Left lung (tissue), 10 donors: Measurements from ENCODE around the gene VAC14. TPM values are rescaled to one million over a fixed set of nuclear protein-coding genes. Genes with fewer than 3 reads are reported as not detected.

Experiments used
- ATAC-seq: fragments of 200-7000 bp; cut with Tn5 transposase; one replicate; pipeline ENCODE4 v1.9.1; 2020; ENCODE audit warnings: moderate library complexity
- DNase-seq, 4 donors: peaks; one replicate each; pipeline ENCODE4 v3.0.0-alpha.2; 2013 to 2020
- H3K27ac ChIP-seq, 2 donors: fragments of 200-600 bp; sonication (generic) in 1 of 2; one replicate each; pipeline versions ENCODE4 v1.5.0 to v1.8.0; 2020 to 2021
- H3K27me3 ChIP-seq, 2 donors: fragments of 200-600 bp; sonication (generic) in 1 of 2; one replicate each; pipeline versions ENCODE4 v1.5.0 to v1.8.0; 2020 to 2021
- H3K36me3 ChIP-seq, 2 donors: fragments of 200-600 bp; sonication (generic) in 1 of 2; one replicate each; pipeline versions ENCODE4 v1.5.0 to v1.8.0; 2020 to 2021
- H3K4me1 ChIP-seq, 2 donors: fragments of 200-600 bp; one replicate each; pipeline ENCODE4 v1.8.0; 2021
- H3K4me3 ChIP-seq, 2 donors: fragments of 200-600 bp; sonication (generic) in 1 of 2; one replicate each; pipeline versions ENCODE4 v1.5.0 to v1.8.0; 2020 to 2021; ENCODE audit warnings: mild to moderate bottlenecking in 1 of 2
- H3K9me3 ChIP-seq, 2 donors: fragments of 200-600 bp; sonication (generic) in 1 of 2; one replicate each; pipeline versions ENCODE4 v1.5.0 to v1.8.0; 2020 to 2021
- intact Hi-C, 2 donors: fragments of 100-400 bp; cut with DNase I; formaldehyde crosslinking; loops; one replicate each; pipeline versions ENCODE4 v1.11.2 to v1.14.2; 2022
- polyA plus RNA-seq, 6 donors: library from polyadenylated mRNA; unstranded; fragments of 120-200 nt; gene quantifications; one replicate each; pipeline ENCODE4 v1.2.1, GENCODE V29; 2013; ENCODE audit not compliant: insufficient read length in 6 of 6
- total RNA-seq, 2 donors: library from RNA; stranded (reverse); fragmentation: NEBNext Ultra II Directional; extraction: Animal tissue kit (Norgen Biotek cat#: 25700); gene quantifications; one replicate each; pipeline ENCODE4 v1.2.1, GENCODE V29; 2021
- TF ChIP-seq, protein P1 (sequence below), 2 donors: fragments of 200-600 bp; sonication (generic) in 1 of 2; IDR thresholded peaks; one replicate each; pipeline versions ENCODE4 v1.5.0 to v1.8.0; 2021; ENCODE audit warnings: antibody characterized with exemption in 2 of 2
- donor health status: DM: no; HTN: yes; CAD: no.
- donor health status: DM: no; HTN: no; CAD: no.

The VAC14 gene
- total and polyA plus RNA-seq, 8 donors = 22.2 to 53.2 (median 29.2) TPM

DNA sequence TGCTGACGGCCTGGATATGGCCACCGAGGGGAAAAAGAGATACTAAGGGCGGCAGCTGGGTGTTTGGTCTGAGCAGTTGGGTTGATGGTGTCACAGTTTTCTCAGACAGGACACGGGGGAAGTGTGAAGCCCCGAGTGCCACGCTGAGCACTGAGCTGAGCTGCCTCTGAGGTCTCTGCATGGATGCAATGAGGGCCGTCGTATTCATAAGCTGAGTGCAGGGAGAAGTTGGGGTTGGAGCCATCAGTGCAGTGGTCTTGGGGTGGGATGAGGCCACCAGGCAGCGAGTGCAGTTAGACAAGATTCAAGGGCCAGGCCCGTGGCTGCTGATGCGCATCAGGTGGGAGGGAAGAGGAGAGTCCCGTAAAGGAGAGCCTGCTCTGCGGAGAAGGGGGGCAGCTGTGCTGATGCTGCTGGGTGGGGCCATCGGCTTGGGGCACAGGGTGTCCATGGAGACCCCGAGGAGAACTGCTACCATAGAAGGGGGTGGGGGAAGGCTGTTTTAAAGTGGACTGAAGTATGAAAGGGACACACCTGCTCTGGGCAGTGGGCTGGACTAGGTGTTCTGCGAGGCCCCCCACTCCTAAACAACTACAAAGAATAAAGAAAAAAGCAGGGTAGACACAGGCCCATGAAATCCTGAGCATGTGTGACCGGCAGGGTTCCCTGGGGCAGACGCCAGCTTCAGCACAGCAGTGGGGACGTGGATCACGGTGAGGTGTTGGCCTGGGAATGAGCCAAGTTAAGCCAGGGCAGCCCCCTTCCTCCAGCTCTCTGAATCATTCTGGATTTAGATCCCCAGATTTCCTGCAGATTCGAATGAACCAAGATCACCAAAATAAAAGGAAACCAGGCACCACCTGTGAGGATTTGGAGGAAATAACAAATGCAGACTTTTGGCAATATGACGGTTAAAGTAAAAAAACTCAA is 134.9 kb downstream of the VAC14 start:
- TF ChIP-seq, protein P1, sequence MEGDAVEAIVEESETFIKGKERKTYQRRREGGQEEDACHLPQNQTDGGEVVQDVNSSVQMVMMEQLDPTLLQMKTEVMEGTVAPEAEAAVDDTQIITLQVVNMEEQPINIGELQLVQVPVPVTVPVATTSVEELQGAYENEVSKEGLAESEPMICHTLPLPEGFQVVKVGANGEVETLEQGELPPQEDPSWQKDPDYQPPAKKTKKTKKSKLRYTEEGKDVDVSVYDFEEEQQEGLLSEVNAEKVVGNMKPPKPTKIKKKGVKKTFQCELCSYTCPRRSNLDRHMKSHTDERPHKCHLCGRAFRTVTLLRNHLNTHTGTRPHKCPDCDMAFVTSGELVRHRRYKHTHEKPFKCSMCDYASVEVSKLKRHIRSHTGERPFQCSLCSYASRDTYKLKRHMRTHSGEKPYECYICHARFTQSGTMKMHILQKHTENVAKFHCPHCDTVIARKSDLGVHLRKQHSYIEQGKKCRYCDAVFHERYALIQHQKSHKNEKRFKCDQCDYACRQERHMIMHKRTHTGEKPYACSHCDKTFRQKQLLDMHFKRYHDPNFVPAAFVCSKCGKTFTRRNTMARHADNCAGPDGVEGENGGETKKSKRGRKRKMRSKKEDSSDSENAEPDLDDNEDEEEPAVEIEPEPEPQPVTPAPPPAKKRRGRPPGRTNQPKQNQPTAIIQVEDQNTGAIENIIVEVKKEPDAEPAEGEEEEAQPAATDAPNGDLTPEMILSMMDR (IDR thresholded peaks at IDR 0.05) = no peak
- no peak for ATAC-seq
- H3K4me1 ChIP-seq = no peaks in the 10 kb centered on the region

DNA sequence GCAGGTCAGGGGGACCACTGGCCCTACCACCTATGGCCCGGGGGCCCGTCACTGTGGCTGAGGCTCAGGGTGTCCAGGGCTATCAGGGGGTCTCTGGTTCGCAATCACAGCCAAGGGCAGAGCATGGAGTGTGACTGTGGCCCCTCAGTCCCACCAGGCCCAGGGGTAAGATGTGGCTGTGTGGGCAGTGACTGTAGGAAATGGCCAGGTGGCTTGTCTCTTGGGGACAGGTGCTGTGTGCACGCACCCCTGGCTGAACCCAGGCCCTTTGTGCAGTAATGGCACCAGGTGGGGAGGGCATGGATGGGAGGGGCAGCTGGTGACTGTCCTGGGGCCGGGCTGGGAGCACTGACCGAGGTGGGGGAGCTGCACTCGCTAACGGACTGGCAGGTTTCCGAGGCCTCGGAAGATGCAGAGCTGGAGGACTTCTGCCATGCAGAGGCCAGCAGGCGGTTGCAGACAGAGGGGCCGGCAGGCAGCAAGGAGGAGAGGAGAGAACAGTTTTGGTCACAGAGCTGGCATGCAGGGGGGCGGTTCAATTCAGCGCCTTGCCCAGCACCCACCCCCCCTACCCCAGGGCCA is 135.8 kb downstream of the VAC14 start:
- no peaks in the 10 kb centered on the region for H3K27me3 ChIP-seq
- peak in 1 of 4 donors; percentile 51 for DNase-seq
- intact Hi-C loops = no loop called here
- ATAC-seq = no peak
- TF ChIP-seq, protein P1 (IDR thresholded peaks at IDR 0.05) = no peak
- H3K27ac ChIP-seq = no peak overlapping the region
- no peaks in the 10 kb centered on the region for H3K4me1 ChIP-seq
- H3K36me3 ChIP-seq = peaks cover 0 to 68% of the 10 kb centered on the region in 2 donors
- H3K4me3 ChIP-seq = no peak overlapping the region
- H3K9me3 ChIP-seq = no peaks in the 10 kb centered on the region

More for the DNA sequence above, 134.9 kb downstream of the VAC14 start:
- H3K36me3 ChIP-seq = peaks cover 0 to 77% of the 10 kb centered on the region in 2 donors
- H3K27ac ChIP-seq = no peak overlapping the region
- intact Hi-C loops = no loop called here
- no peaks in the 10 kb centered on the region for H3K27me3 ChIP-seq
- peak in 2 of 4 donors; percentile 10 to 40 for DNase-seq
- no peak overlapping the region for H3K4me3 ChIP-seq
- H3K9me3 ChIP-seq = no peaks in the 10 kb centered on the region

DNA sequence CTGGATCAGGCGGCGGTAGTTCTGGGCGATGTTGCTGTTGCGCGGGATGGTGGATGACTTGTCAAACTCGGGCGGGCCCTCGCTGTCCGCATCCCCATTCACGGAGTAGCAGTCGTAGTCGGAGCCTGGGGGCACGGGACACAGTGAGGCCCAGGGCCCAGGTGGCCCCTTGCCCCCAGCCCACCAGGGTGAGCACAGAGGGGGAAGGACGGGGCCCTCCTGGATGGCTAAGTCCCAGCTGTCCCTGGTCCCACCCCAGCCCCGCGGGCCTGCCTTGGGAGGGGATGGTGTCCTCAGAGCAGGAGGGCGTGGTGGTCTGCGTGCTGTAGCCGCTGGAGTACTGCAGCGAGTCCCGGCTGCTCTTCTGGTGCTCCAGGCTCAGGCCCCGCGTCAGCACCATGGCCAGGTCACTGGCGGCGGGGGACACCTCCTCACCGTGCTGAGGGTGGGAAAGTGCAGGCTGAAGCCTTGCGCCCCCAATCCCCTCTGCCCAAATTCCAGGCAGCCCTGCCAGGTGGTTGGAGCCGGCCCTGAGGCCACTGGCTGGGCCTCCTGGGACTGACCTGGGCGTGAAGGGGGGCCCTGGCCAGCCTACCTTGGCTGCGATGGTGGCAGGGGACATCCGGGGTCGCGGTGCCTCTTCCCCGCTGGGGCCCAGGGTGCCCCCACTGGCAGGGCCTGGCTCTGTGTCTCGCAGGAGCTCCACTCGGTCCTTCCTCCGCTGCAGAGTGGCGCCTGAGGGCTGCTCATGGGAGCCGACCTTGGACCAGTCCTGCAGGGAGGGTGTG is 136.4 kb downstream of the VAC14 start:
- Histone ChIP-seq H3K9me3 (no peaks in the 10 kb centered on the region), H3K27ac (no peak overlapping the region), H3K27me3 (no peaks in the 10 kb centered on the region), H3K4me1 (no peaks in the 10 kb centered on the region), H3K4me3 (no peak overlapping the region), H3K36me3 (peaks cover 0 to 62% of the 10 kb centered on the region in 2 donors)
- TF ChIP-seq, protein P1 (IDR thresholded peaks at IDR 0.05) = no peak
- intact Hi-C loops = no loop called here
- DNase-seq (peak in 1 of 4 donors; percentile 67), ATAC-seq (no peak)

DNA sequence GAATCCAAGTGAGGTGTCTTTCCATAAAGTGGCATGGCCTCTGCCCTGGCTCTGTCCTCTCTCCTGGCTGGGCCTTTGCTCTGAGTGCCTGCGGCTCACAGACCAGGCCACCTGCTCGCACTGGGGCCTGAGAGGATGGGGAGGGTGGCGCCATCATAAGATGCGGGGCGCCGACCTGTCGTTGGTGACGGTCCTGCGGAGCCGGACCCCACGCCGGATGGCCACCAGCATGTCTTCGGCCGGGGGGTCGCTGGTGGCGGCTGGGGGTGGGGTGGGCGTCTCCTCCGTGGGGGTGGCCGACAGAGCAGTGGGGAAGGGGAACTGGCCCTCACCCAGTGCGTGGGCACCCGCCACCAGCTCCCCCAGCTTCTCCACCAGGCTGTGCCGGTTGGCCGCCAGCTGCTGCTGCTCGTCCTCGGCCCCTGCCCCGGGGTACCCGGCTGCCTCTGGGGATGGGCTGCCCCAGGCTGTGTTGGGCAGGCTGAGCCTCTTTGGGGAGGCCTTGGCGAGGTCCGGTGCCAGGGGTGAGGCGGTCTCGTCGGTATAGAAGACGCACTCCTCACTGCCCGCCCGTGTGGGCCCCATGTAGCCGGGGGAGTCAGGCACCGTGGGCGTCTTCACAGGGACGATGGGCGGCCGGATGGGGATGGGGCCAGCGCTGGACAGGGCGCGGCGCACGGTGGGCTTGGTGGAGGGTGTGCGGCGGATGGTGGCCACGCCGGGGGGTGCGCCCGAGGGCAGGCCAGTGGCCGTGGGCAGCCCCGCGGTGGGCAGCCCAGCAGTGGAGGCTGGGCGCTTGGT is 137.2 kb downstream of the VAC14 start:
- Histone ChIP-seq H3K27me3 (no peaks in the 10 kb centered on the region), H3K4me1 (no peaks in the 10 kb centered on the region), H3K36me3 (peaks cover 0 to 54% of the 10 kb centered on the region in 2 donors), H3K9me3 (no peaks in the 10 kb centered on the region), H3K27ac (no peak overlapping the region), H3K4me3 (no peak overlapping the region)
- intact Hi-C loops = no loop called here
- DNase-seq (no peak), ATAC-seq (no peak)
- TF ChIP-seq, protein P1 (IDR thresholded peaks at IDR 0.05) = no peak
